HG03457 (cell line): ENCODE results near the gene RPS27L.

Source experiments
- ATAC-seq: cut with Tn5 transposase; IDR thresholded peaks from one replicate; pipeline ENCODE4 v1.9.1; 2021; ENCODE audit warnings: moderate number of reproducible peaks; ENCODE audit not compliant: unreplicated experiment

The RPS27L gene

GRCh38 chr15:63157118-63157843, at the start of gene RPS27L:
Gene RPS27L, minus strand, starts transcription at chr15:63157477. Its CDS starts 72 bp downstream, at chr15:63157405.
- peak; percentile 71 for ATAC-seq

DNA sequence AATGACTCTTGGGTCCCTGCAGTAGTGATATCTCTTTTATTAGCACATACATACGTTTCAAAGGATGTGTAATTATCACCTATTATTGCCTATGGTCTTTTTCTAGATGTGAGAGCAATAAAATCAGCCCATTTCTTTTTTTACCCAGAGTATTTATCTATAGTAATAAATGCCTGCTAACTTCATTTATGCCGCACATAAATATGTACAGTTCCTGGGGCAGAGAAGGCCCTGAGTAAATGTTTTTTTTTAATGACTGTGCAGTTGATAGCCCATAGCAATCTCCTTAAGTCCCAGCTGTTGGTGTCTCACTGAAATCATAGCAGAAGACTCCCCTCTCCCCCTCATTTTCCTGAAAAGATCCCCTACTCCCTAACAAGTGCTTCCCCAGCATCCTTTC, 48.8 kb upstream of the RPS27L start:
- no peak for ATAC-seq

GRCh38 chr15:63203451-63204090, 46.3 kb upstream of the RPS27L start:
- no peak for ATAC-seq

DNA sequence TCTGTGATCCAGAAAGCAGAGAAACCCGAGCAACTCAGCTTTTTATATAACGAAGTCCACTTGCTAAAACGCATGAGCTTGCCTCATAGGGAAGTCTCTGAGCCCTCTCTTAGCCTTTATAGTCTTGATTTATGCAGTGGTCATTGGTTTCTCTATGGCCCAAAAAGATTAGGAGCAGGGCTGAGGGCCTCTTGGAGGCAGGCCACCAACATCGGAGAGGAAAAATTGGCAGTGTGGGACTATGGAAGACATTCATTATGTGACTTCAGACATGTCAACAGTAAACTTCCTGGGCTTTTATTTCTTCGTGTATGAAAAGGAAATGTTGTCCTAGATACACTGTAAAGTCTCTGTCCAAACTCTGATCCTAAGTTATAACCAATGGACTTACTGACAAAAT, 45.6 kb upstream of the RPS27L start:
- ATAC-seq = no peak

DNA sequence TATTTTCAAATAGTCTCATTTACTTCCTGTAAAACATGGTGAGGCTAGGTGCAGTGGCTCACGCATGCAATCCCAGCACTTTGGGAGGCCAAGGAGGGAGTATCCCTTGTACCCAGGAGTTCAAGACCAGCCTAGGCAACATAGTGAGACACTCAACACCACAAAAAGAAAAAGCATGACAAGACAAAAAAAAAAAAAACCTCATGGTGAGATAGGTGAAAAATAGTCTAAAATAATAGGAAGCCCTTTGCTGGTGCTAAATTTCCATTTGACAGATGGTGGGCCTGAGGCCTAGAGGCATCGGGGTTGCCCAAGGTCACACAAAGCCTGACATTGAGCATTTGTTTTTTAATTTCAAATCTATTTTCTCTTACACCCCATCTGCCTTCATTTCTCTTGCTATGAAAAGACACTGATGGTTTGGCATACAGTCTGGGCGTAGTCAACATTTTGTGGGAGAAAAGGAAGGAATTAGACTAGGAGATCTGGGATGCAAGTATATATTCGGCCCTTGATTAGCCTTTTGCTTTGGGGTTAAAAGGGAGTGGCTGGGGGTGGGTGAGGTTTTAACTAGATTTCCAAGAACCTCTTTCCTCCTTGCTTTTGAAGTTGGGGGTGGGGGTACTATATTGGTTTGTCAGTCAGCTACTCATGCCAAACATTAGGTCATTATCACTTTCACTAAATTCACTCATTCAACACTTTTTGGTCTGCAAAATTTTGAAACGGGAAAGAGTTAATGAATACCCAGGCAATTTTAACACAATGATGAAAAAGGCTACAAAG, 43.4 kb upstream of the RPS27L start:
- ATAC-seq = no peak

GRCh38 chr15:63198371-63199250, 41.3 kb upstream of the RPS27L start:
- ATAC-seq = no peak

DNA sequence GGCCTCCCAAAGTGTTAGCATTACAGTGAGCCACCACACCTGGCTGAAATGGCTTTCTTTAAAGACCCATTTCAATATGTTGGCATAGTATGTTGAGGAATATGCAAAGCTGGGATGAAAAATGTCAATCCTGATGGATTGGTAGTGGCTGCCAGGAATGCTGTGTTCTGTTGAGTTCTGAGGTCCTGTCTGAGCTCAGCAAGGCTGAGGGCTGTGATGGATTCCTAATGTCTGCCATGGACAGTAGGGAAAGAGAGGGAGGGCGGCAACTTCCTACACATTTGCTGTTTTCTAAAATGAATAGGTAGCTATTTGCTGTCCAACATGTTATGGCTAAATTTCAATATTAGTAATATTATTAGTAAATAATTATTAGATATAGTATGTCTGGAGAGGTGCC, 40.3 kb upstream of the RPS27L start:
- no peak for ATAC-seq

- ATAC-seq = no peak
These were observed 39.6 kb upstream of the RPS27L start for GRCh38 chr15:63196842-63197241.

DNA sequence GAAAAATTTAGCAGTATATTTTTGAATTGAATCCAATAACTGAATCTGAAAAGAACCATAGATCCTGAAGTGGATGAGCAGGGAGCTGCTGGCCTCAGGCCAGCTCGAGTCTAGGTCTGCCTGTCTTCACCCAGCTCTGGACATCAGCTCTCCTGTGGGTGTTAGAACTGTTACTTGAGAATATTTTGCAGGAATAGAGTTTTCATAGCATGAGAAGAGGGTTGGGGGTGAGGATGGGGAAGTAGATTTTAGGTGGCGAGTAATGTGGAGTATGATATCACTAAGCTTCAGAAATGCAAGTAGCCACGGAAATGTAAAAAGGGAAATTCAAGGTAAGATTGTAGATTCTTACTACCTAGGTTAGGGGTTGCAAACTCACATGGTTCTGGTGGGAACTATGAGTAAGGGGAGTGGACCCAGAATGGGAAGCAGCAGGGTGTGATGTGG, 38.3 kb upstream of the RPS27L start:
- ATAC-seq = no peak

DNA sequence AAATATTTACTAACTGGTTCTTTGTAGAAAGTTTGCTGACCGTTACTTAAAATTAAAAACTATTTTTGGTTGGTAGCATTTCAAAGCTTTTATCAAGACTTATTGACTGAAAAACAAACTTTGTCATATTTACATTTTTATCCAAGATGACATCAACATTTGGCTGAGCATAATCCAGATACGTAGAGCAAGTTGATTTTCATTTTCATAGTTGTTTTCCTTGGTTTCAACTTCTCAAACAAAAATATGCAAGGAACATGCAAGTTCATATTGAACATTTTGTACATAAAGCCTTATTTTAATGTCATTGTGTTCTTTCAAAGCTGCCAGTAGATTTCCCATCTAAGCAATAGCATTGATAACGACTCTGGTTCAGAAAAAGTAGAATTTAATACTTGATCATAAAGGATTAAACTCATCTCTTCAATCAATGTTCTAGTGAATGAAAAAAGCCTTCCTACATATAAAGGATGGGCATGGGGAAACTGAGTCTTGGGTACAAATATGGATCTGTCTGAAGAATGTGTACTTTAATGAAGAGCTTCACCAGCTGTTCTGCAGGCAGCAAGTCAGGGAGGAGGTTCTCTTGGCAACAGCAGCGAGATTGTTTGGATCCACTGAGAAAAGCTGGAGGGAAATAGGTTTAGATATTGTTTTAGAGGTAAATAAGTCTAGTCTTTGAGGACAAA, 37.7 kb upstream of the RPS27L start:
- no peak for ATAC-seq

DNA sequence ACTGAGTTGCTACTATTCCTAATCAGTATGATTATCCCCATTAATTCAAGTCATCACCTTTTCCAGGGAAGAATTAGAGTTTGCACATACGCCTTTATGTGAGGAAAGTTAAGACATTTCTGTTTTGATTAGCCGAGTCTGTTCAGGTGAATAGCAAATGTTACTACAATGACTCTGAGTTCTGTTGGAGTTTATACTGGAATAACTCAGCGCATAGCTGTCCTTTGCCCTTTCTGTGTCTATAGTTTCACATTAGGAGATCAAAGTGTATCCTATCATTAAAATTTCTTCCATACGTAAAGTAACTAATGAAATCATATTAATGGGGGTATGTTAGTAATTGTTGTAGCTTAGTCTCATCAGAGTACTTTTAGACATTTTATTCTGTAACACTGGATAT, 37.0 kb upstream of the RPS27L start:
- no peak for ATAC-seq

DNA sequence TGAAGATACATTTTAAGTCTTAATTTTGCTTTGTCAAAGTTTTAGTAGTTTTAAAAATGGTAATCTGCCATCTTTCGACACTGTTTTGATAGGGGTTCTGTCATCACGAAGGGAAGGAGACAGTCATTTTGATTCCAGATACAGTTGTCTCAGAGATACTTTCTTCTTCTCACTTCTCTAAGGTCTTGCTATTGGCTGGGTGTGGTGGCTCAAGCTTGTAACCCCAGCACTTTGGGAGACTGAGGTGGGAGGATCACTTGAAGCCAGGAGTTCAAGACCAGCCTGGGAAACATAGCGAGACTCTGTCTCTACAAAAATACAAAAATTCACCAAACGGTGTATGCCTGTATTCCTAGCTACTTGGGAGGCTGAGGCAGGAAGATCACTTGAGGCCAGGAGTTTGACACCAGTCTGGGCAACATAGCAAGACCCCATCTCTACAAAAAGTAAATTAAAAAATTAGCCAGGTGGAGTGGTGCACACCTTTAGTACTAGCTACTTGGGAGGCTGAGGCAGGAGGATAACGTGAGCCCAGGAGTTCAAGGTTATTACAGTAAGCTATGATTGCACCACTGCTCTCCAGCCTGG, 35.4 kb upstream of the RPS27L start:
- ATAC-seq = no peak

- no peak for ATAC-seq
These were observed 34.8 kb upstream of the RPS27L start for GRCh38 chr15:63191895-63192618.

DNA sequence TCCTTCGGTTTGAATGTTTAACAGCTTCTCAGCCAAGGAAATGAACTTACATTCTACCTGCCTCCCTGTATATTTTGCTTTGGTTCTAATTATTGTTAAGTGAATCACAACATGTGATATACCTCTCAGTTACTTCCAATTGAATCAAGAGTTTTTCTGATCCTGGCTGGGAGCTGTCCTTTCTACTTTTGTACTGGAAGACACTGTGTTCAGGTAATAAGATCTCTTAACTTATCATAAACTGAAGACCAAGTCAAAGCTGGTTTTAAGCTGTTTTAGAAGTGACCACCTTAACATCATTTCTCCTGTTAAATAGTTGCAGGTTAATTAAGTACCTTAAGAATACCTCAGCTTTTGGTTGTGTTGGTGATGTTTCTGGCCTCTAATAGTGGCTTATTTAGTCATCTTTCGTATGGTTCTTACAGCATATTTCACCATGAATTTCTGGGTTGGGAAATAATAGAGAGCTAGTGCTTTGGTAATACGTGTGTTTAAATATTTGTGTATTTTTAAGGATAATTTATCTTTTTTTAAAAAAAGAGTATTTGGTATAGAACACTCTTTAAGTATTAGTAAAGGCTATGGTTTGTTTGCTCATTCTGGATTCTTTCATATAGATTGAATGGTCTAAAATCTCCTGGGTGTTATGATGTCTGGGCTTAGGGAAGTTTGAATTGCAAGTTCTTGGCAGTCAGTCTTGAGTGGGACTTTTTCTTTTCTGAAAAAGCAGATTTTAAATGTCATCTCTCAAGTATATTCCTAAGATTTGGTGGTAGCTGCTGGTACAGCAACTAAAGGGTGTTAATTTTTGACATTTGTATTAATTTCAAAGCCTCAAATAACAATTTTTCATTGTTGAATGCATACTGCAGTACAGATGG, 33.7 kb upstream of the RPS27L start:
- ATAC-seq = no peak

GRCh38 chr15:63189941-63190768, 32.9 kb upstream of the RPS27L start:
- no peak for ATAC-seq

DNA sequence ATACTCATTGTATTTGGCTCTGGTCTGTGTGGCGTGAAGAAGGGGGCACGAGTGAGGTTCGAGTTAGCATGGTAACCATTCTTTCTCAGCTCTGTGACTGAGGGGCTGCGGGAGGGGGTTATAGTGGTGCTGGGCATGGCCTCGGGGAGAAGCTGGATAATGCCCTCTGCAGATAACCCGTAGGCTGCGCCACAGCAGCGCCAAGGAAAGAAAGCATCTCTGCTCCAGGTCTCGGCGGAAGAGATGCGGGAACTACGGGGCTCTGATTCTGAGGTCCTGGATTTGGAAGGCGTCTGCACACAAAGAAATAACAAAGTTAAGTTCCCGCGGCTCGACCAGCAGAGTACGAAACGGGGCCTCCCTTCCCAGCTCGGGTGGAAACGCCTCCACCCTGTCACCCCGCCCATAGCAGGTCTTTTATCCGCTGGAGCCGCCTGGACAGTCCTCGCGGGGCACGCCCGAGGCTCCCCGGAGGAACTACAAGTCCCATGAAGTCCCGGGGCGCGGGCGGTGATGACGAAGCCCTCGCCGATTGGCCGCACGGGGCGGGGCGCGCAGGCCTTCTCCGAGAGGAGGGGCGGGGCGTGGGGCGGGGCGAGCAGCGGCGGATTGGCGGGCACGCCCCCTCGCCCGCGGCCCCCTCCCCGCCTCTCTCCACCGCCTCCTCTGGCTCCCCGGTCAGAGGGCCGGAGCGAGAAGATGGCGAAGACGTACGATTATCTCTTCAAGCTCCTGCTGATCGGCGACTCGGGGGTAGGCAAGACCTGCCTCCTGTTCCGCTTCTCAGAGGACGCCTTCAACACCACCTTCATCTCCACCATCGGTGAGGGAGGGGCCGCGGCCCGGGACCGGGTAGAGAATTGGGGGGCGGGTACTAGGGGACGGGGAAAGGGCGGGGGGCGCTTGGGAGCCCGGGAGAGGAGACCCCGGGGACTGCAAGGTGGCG, 31.9 kb upstream of the RPS27L start, which contains the start of gene RAB8B:
TSS of gene RAB8B (plus strand) at position 681 of the 946 bp plus-strand sequence. CDS start at position 700, 19 bp downstream.
- peak; percentile 69 for ATAC-seq
